ENCODE measurements around the gene NOL11.

Gene NOL11

GRCh38 chr17:67675481-67675880, 42.3 kb upstream of the NOL11 start:
- TF ChIP-seq, protein P1, sequence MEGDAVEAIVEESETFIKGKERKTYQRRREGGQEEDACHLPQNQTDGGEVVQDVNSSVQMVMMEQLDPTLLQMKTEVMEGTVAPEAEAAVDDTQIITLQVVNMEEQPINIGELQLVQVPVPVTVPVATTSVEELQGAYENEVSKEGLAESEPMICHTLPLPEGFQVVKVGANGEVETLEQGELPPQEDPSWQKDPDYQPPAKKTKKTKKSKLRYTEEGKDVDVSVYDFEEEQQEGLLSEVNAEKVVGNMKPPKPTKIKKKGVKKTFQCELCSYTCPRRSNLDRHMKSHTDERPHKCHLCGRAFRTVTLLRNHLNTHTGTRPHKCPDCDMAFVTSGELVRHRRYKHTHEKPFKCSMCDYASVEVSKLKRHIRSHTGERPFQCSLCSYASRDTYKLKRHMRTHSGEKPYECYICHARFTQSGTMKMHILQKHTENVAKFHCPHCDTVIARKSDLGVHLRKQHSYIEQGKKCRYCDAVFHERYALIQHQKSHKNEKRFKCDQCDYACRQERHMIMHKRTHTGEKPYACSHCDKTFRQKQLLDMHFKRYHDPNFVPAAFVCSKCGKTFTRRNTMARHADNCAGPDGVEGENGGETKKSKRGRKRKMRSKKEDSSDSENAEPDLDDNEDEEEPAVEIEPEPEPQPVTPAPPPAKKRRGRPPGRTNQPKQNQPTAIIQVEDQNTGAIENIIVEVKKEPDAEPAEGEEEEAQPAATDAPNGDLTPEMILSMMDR (IDR thresholded peaks at IDR 0.05; ENCODE audit: insufficient read depth, low read length, poor library complexity, severe bottlenecking) = no peak
- TF ChIP-seq EZH2phosphoT487 (conservative IDR thresholded peaks at IDR 0.05; ENCODE audit: low read length) = no peak
- no peak overlapping the region for H3K4me2 ChIP-seq (ENCODE audit: low read depth, low read length, poor library complexity, severe bottlenecking)

GRCh38 chr17:67676305-67676704, 41.4 kb upstream of the NOL11 start:
- no peak for TF ChIP-seq EZH2phosphoT487 (conservative IDR thresholded peaks at IDR 0.05; ENCODE audit: low read length)
- TF ChIP-seq, protein P1 (IDR thresholded peaks at IDR 0.05; ENCODE audit: insufficient read depth, low read length, poor library complexity, severe bottlenecking) = no peak
- Histone ChIP-seq H3K9me2 (replicated peaks; ENCODE audit: insufficient read depth, low read length) (no peaks in the 10 kb centered on the region), H3K79me2 (ENCODE audit: insufficient read depth, low read length) (no peaks in the 10 kb centered on the region), H2AFZ (ENCODE audit: low read depth, low read length, severe bottlenecking) (no peak overlapping the region), H3K4me2 (ENCODE audit: low read depth, low read length, poor library complexity, severe bottlenecking) (no peak overlapping the region), H3K36me3 (ENCODE audit: low read length) (no peaks in the 10 kb centered on the region), H3K27me3 (ENCODE audit: low read length) (no peaks in the 10 kb centered on the region), H3F3A (ENCODE audit: insufficient read depth) (no peaks in the 10 kb centered on the region), H3K9ac (ENCODE audit: low read length) (no peak overlapping the region), H3K9me3 (ENCODE audit: insufficient read depth, low read length) (no peaks in the 10 kb centered on the region), H3K27ac (ENCODE audit: low read depth, low read length) (no peak overlapping the region), H3K4me3 (ENCODE audit: insufficient read depth, low read length, poor library complexity, severe bottlenecking) (no peak overlapping the region), H4K20me1 (ENCODE audit: low read depth, low read length) (no peaks in the 10 kb centered on the region)

More at GRCh38 chr17:67675481-67675880, 42.3 kb upstream of the NOL11 start:
- Histone ChIP-seq H3F3A (ENCODE audit: insufficient read depth) (no peaks in the 10 kb centered on the region), H3K36me3 (ENCODE audit: low read length) (no peaks in the 10 kb centered on the region), H3K27ac (ENCODE audit: low read depth, low read length) (no peak overlapping the region), H3K9me2 (replicated peaks; ENCODE audit: insufficient read depth, low read length) (no peaks in the 10 kb centered on the region), H2AFZ (ENCODE audit: low read depth, low read length, severe bottlenecking) (no peak overlapping the region), H3K4me3 (ENCODE audit: insufficient read depth, low read length, poor library complexity, severe bottlenecking) (no peak overlapping the region), H3K79me2 (ENCODE audit: insufficient read depth, low read length) (no peaks in the 10 kb centered on the region), H3K9ac (ENCODE audit: low read length) (no peak overlapping the region), H3K27me3 (ENCODE audit: low read length) (no peaks in the 10 kb centered on the region), H3K9me3 (ENCODE audit: insufficient read depth, low read length) (no peaks in the 10 kb centered on the region), H4K20me1 (ENCODE audit: low read depth, low read length) (no peaks in the 10 kb centered on the region)

DNA sequence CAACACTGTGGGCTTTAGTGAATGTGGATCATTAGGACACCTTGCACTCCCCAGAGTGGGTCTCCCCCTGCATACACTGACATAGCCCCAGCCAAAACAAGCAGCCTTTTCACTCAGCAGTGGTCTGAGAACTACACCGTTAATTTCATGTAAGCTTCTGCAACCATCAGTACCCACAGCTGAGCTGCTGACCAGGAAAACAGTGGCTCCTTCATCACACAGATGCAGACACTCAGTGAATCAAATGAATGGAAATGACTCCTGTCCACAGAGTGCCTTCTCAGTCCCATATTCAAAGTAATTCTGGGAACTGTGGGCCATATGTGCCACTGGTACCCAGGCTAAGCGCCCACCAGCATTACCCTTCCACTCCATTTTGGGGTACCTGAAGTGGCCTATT, 39.3 kb upstream of the NOL11 start:
- Histone ChIP-seq H3K79me2 (ENCODE audit: insufficient read depth, low read length) (no peaks in the 10 kb centered on the region), H3K4me3 (ENCODE audit: insufficient read depth, low read length, poor library complexity, severe bottlenecking) (no peak overlapping the region), H3K27ac (ENCODE audit: low read depth, low read length) (no peak overlapping the region), H3K27me3 (ENCODE audit: low read length) (no peaks in the 10 kb centered on the region), H4K20me1 (ENCODE audit: low read depth, low read length) (no peaks in the 10 kb centered on the region), H3K9ac (ENCODE audit: low read length) (no peak overlapping the region), H3K9me3 (ENCODE audit: insufficient read depth, low read length) (no peaks in the 10 kb centered on the region), H2AFZ (ENCODE audit: low read depth, low read length, severe bottlenecking) (no peak overlapping the region), H3K9me2 (replicated peaks; ENCODE audit: insufficient read depth, low read length) (no peaks in the 10 kb centered on the region), H3K36me3 (ENCODE audit: low read length) (no peaks in the 10 kb centered on the region), H3F3A (ENCODE audit: insufficient read depth) (no peaks in the 10 kb centered on the region), H3K4me2 (ENCODE audit: low read depth, low read length, poor library complexity, severe bottlenecking) (no peak overlapping the region)
- TF ChIP-seq, protein P1 (IDR thresholded peaks at IDR 0.05; ENCODE audit: insufficient read depth, low read length, poor library complexity, severe bottlenecking) = no peak
- TF ChIP-seq EZH2phosphoT487 (conservative IDR thresholded peaks at IDR 0.05; ENCODE audit: low read length) = no peak

Measured in SU-DHL-6 (cell line).